Activated CD8-positive, alpha-beta memory T cell treated with anti-CD3 and anti-CD28 coated beads, Interleukin-2, amount 50 U/mL, for 24 hours (primary cell): ENCODE results near the gene TRAPPC11.
"Not testable (repeated sequence)": the region's sequence is repeated elsewhere in the genome, so short reads cannot be mapped to it uniquely, and the experiment has no call there.

ENCODE experiments used
- DNase-seq: peaks from one replicate; pipeline ENCODE4 v3.0.0-alpha.2; 2020; ENCODE audit errors: extremely low read depth

Gene TRAPPC11

GRCh38 chr4:183659029-183659871, at the start of gene TRAPPC11, which contains the start of gene RWDD4:
Gene TRAPPC11, plus strand, starts transcription at chr4:183659293. Its CDS starts 4,575 bp downstream, at chr4:183663868.
Gene RWDD4, minus strand, starts transcription at chr4:183659185. Its CDS starts 233 bp downstream, at chr4:183658952.
- DNase-seq: peak; percentile 93

DNA sequence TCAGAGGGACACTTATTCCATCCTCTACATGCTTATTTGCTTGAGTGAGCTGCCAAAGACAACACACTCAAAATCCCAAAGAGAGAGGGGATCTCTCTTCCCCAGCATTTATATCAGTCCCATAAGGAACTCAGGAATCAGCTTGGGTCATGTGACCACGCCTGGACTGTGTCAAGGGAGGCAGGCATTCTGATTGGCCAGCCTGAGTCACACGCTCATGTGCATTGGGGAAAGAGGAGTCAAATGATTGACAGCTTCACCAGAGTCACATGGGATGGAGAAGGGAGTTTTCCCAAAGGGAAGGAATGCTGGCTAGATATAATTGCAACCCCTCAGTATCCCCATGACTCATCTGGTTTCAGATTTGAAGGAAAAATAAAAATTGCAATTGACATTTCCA, 49.1 kb upstream of the TRAPPC11 start:
- DNase-seq: no peak

DNA sequence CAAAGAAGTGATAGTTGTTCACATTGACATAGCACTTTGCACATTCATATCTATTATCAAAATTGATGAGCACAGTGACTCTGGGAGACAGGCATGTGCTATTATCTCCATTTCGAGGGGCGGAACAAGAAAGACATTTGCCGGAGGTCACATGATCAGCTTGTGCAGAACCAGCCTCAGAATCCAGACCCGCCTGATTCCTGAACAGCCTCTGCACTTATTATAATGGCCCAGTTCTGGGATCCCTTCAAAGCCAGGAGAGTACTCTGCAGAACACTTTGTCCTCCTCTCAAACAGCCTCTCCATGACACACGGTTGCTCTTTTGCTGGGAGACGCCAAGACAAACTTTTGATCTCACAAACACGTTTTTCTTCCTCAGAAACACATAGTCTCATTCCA, 48.5 kb upstream of the TRAPPC11 start:
- DNase-seq: no peak

- no peak for DNase-seq
Measured at GRCh38 chr4:183611210-183611830, 47.8 kb upstream of the TRAPPC11 start.

DNA sequence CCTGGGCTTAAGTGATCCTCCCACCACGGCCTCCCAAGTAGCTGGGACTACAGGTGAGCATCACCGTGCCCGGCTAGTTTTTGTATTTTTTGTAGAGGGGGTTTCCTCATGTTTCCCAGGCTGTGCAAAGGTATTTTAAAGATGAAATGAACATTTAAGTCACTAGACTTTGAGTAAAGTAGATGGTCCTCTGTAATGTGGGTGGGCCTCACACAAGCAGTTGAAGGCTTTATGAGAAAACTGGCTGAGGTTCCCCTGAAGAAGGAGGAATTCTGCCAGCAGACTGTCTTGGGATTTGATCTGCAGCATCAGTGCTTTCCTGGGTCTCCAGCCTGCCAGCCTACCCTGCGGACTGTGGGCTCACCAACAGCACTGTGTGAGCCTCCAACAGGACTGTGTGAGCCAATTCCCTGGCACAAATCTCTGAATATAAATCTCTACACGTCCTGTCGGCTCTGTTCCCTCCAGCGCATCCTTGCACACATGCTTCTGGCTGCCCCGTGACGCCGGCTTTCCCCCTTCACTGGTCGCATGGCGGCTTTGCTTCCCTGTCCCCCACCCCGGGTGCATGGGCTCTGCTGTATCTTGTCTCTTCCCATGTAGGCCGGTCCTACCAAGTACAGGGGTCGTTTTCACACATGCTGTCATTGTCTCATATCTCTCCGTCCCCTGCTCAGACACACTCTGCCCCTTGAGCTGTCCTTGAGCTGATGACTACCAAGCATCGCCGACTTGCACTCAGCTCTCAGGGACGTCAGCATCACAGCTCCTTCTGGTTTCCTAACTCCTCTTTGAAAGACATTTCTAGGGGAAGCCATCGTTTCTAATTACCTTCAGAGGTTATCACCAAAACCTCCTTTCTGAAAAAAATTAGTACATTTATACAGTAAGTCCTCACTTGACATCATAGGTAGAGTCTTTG, 46.5 kb upstream of the TRAPPC11 start:
- no peak for DNase-seq

- DNase-seq: no peak
Measured at GRCh38 chr4:183617075-183617474, 42.0 kb upstream of the TRAPPC11 start.

DNA sequence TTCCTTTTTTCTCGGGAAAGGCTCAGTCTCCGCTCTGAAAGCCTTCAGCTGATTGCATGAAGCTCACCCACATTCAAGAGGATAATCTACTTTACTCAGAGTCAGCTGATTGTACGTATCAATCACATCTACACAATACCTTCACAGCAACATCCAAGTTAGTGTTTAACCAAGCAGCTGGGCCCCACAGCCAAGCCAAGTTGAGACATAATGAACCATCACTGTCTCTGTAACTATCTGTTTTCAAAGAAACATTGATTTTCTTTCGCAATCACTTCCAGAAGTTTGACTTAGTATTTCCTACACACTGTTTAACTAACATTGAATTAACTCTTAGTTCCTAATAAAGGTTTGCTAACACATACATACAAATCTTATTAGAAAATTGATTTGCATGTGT, 40.4 kb upstream of the TRAPPC11 start:
- no peak for DNase-seq

DNA sequence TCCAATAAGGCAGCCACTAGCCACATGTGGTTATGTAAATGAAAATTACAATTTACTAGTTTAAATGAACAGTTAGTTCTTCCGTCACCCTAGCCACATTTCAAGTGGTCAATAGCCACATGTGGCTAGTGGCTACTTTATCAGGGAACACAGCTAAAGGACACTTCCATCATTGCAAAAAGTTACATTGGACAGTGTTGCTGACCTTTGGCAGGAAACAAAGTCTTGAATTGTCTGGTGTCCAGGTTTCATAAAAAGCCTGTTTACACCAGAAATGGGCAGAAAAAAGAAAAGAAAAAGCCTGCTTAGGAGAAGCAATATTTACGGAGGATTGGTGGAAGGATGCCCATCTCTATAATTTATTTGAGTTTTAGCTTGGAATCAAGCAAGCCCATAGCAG, 38.7 kb upstream of the TRAPPC11 start:
- DNase-seq: no peak

- DNase-seq: no peak
Measured at GRCh38 chr4:183621875-183622274, 37.2 kb upstream of the TRAPPC11 start.

DNA sequence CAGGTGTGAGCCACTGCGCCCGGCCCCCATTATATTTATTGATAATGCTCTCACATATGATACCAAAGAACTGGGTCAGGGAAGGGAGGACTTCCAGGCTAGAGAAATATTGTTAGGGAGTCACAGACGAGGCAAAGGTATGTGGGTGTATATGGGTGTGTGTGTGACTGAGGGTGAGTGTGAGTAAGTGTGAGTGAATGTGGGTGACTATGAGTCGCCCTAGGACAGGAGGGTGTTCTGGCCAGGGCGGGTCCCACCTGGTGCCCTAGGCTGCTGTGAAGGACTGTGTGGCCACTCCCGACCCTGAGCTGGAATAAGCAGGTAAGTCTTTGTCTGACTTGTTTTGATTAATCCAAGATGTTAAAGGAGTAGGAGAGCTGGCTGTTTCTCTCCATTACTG, 34.5 kb upstream of the TRAPPC11 start:
- no peak for DNase-seq

GRCh38 chr4:183626168-183626567, 32.9 kb upstream of the TRAPPC11 start:
- DNase-seq: no peak

DNA sequence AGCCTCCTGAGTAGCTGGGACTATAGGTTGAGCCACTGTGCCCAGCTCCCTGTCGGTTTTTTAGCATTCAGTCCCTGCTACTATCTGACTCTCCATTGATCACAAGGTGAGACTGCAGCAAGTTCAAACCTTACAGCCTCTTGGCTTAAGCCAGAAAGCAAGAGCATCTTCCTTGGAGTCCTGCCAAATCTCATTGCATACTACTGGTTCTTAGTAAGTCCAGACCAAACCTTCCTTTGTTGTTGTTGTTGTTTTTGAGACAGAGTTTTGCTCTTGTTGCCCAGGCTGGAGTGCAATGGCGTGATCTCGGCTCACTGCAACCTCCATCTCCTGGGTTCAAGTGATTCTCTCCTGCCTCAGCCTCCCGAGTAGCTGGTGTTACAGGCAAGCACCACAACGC, 31.8 kb upstream of the TRAPPC11 start:
- DNase-seq: not testable (repeated sequence)

DNA sequence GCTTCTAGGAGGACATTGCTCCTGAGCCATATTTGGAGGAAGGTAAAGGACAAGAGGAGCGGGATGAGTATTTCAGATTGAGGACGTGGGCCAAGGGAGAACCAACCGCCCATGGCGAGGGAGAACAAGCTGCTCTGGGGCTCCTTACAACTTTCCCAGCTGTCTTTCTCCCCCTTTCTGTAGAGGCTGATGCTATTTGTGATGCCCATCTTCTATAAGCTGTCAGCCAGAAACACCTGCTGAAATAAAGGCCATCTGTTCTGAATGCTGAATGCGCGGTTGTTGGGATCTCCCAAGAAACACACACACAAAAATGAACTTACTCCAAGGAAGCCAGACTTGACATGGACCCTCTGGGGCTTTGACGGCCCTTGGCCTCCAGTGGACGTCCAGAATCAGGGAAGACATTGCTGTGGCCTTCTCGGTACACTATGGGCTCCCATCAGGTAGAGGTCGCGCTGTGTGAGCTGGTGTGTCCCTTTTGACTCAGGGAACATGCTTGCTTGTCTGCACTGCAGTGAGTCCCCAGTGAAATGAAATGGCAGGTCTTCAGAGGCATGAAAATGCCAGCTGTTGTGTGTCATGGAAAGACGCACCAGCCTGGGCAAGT, 31.0 kb upstream of the TRAPPC11 start:
- no peak for DNase-seq

- no peak for DNase-seq
Measured at GRCh38 chr4:183631577-183632198, 27.4 kb upstream of the TRAPPC11 start.

DNA sequence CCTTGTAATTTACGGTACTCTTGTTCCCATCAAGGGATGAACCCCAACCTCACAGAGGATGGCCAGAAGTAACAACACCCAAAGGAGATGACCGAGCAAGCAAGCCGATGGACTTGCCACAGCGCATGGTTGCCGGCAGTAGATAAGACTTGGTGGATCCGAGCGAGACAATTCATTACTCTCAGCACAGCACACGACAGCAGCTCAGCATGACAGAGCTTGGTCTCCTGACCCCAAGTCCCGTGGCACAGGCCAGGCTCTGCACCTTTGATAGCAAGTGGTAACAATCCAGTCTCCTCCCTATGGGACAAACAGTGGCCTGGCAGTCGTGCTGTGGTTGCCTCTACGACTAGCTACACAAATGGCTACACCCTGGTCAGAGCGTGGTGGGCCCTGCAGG, 26.4 kb upstream of the TRAPPC11 start:
- no peak for DNase-seq

GRCh38 chr4:183633476-183634400, 25.4 kb upstream of the TRAPPC11 start:
- no peak for DNase-seq

DNA sequence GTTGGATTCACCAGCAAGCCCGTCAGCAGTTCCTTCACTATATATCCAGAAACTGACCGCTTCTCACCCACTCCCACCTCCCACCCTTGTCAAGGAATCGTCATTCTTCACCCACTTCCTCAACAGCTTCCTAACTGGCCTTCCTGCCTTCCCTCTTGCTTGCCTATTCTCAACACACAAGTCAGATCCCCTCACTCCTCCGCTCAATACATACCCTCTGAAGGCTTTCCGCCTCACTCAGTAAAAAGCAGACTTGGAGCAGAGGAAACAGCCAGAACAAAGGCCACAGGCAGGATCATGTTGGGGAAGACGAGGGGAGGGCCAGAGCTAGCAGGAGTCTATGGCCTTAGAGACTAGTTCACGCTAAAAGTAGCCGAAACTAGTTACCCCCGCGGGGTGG, 23.8 kb upstream of the TRAPPC11 start:
- no peak for DNase-seq

GRCh38 chr4:183635741-183636140, 23.4 kb upstream of the TRAPPC11 start:
- no peak for DNase-seq

- DNase-seq: no peak
Measured at GRCh38 chr4:183636503-183636902, 22.6 kb upstream of the TRAPPC11 start.

GRCh38 chr4:183636923-183637322, 22.2 kb upstream of the TRAPPC11 start:
- DNase-seq: no peak
